ENCODE measurements around the gene MALL.

DNA sequence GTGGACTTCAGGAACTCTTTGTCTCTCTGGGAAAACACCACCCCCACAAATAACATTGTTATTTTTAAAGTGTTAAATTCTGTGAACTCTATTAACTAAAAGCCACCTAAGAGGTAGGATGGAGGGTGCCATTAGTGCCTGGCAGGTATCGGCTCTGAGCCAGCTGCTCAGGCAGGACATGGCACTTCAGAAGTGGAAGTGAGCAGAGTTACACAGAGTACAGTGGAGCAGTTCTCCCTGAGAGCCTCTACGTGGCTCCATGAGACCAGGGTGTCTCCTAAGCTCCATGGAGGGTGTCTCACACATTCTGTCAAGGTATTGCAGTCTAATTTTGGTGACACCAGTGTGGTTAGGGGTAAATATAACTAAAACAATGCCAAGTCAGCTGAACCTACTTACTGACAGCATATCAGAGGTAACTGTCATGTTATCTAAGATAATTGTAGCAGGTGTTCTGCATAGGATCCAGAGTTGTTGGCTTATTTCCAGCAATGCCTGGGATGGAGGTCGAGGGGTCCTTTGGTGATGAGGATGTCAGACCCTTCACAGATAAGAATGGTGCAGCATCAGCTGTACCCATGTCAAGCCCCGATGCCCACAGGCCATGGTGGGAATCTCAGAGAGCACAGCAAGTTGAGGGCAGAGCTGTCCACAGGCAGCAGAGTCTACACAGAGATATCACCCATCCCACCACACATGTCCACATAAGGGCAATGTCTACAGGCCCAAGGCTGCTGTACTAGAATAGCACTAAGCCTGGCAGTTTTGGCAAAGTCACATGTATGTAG, 8.6 kb upstream of the MALL start:
- TF ChIP-seq, protein P1, sequence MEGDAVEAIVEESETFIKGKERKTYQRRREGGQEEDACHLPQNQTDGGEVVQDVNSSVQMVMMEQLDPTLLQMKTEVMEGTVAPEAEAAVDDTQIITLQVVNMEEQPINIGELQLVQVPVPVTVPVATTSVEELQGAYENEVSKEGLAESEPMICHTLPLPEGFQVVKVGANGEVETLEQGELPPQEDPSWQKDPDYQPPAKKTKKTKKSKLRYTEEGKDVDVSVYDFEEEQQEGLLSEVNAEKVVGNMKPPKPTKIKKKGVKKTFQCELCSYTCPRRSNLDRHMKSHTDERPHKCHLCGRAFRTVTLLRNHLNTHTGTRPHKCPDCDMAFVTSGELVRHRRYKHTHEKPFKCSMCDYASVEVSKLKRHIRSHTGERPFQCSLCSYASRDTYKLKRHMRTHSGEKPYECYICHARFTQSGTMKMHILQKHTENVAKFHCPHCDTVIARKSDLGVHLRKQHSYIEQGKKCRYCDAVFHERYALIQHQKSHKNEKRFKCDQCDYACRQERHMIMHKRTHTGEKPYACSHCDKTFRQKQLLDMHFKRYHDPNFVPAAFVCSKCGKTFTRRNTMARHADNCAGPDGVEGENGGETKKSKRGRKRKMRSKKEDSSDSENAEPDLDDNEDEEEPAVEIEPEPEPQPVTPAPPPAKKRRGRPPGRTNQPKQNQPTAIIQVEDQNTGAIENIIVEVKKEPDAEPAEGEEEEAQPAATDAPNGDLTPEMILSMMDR (IDR thresholded peaks at IDR 0.05; ENCODE audit: low read depth, low read length) = no peak
- no peak for TF ChIP-seq EZH2phosphoT487 (IDR thresholded peaks at IDR 0.05; ENCODE audit: low read depth)

Measured in OCI-LY3 (cell line).